MCF 10A (cell line): ENCODE data around the gene SMARCD3. TPM values are rescaled to one million over a fixed set of nuclear protein-coding genes. Genes with fewer than 3 reads are reported as not detected.
A peak's percentile ranks its signal among the peaks of the same experiment; 100 is the strongest.

Source experiments
- Bru-seq: library from RNA; stranded (reverse); fragments of 400-500 nt; gene quantifications from one replicate; lab custom pipeline; 2021; lab: Mats Ljungman, UMichigan
- BruChase-seq, 2 experiments: library from RNA; stranded (reverse); fragments of 400-500 nt; gene quantifications; one replicate each; lab custom pipeline; 2021; lab: Mats Ljungman, UMichigan
- BruUV-seq: library from RNA; stranded (reverse); fragments of 400-500 nt; replicated peaks from 2 replicates; lab custom pipeline; 2021; lab: Mats Ljungman, UMichigan
- CTCF ChIA-PET: fragments of 300-600 bp; sonication (Branson Sonifier 250); formaldehyde crosslinking; extraction: SDS; loops from one replicate; lab custom pipeline; 2021; ENCODE audit warnings: antibody characterized with exemption, inconsistent platforms; lab: Yijun Ruan, JAX
- POLR2A ChIA-PET: fragments of 300-600, 350-650 bp; sonication (Branson Sonifier 250); formaldehyde crosslinking; extraction: SDS; loops from one replicate; lab custom pipeline; 2020; ENCODE audit warnings: antibody characterized with exemption, inconsistent platforms; lab: Yijun Ruan, JAX
- DNase-seq: peaks from one replicate; pipeline ENCODE4 v3.0.0-alpha.2; 2018; ENCODE audit not compliant: unreplicated experiment
- H3K27ac Mint-ChIP-seq: one replicate; pipeline ENCODE4 v1.8.0; 2022; ENCODE audit warnings: mild to moderate bottlenecking, low read depth, mixed read lengths; ENCODE audit not compliant: unreplicated experiment
- H3K27me3 Mint-ChIP-seq: one replicate; pipeline ENCODE4 v1.8.0; 2022; ENCODE audit warnings: mixed read lengths; ENCODE audit not compliant: insufficient read depth, unreplicated experiment
- H3K36me3 Mint-ChIP-seq: one replicate; pipeline ENCODE4 v1.8.0; 2022; ENCODE audit warnings: mild to moderate bottlenecking, moderate library complexity, mixed read lengths; ENCODE audit not compliant: insufficient read depth, unreplicated experiment
- H3K4me1 Mint-ChIP-seq: one replicate; pipeline ENCODE4 v1.8.0; 2022; ENCODE audit warnings: mixed read lengths; ENCODE audit not compliant: insufficient read depth, unreplicated experiment
- H3K4me3 Mint-ChIP-seq: one replicate; pipeline ENCODE4 v1.8.0; 2022; ENCODE audit warnings: mild to moderate bottlenecking, moderate library complexity, mixed read lengths; ENCODE audit not compliant: unreplicated experiment
- H3K9me3 Mint-ChIP-seq: one replicate; pipeline ENCODE4 v1.8.0; 2022; ENCODE audit warnings: mixed read lengths; ENCODE audit not compliant: unreplicated experiment
- CTCF ChIP-seq: fragments of 200-600 bp; IDR thresholded peaks from one replicate; pipeline ENCODE4 v1.8.0; 2022; ENCODE audit warnings: antibody characterized with exemption, mild to moderate bottlenecking; ENCODE audit not compliant: unreplicated experiment
- intact Hi-C: fragments of 100-400 bp; cut with micrococcal nuclease; formaldehyde crosslinking; loops from 2 replicates; pipeline ENCODE4 v1.14.1; 2022
- long read RNA-seq: library from polyadenylated mRNA; stranded (forward); transcript quantifications from one replicate; pipeline ENCODE4 v2.0.0, GENCODE V29; 2022
- total RNA-seq: library from RNA; stranded (reverse); gene quantifications from 2 replicates; pipeline ENCODE4 v1.2.3, GENCODE V29; 2022

The SMARCD3 gene
- 3.8 and 5.3 TPM in 2 replicates for total RNA-seq
- Bru-seq, nascent RNA = percentile 27 among the genes with signal in this experiment
- percentile 25 among the genes with signal in this experiment for BruChase-seq, experiment 1, labeled RNA remaining after a 6-hour chase
- BruChase-seq, experiment 2, labeled RNA remaining after a 2-hour chase = percentile 29 among the genes with signal in this experiment
- long read RNA-seq, transcript SMARCD3-201 (13 exons, 1,993 nt) = major isoform, 5 of 12 reads
- long read RNA-seq, partial matches to known transcripts = 2 of 12 reads
- long read RNA-seq, other reads (novel, unspliced or antisense) = 1 of 12 reads

GRCh38 chr7:151248346-151249033, at the start of gene SMARCD3:
TSS of gene SMARCD3 (minus strand) at chr7:151248694. CDS start at chr7:151248562, 132 bp downstream.
- TF ChIP-seq CTCF = no peak
- DNase-seq = peak; percentile 43
- H3K36me3 Mint-ChIP-seq = no peaks in the 10 kb centered on the region
- peak within 1 kb of the TSS; percentile 90 for H3K4me3 Mint-ChIP-seq
- H3K4me1 Mint-ChIP-seq = peaks cover 42% of the 10 kb centered on the region
- intact Hi-C loops = no loop called here
- no peaks in the 10 kb centered on the region for H3K9me3 Mint-ChIP-seq
- POLR2A ChIA-PET = interaction anchor here (2.2 kb wide), 1 partner anchor 21 kb away, joined by 6 read pairs; the partner anchor contains the start of gene ABCF2
- CTCF ChIA-PET = interaction anchor here (0.5 to 1.8 kb wide), 2 partner anchors 53 to 56 kb away, joined by 3 to 10 read pairs; no protein-coding TSS in a partner anchor
- no peaks in the 10 kb centered on the region for H3K27me3 Mint-ChIP-seq
- peak within 1 kb of the TSS; percentile 88 for H3K27ac Mint-ChIP-seq
- BruUV-seq = no TSS peak

GRCh38 chr7:151296202-151296992, 47.9 kb upstream of the SMARCD3 start:
- Mint-ChIP-seq H3K9me3 (no peaks in the 10 kb centered on the region), H3K4me1 (no peaks in the 10 kb centered on the region), H3K36me3 (no peaks in the 10 kb centered on the region), H3K27me3 (peaks cover 29% of the 10 kb centered on the region), H3K4me3 (no peak overlapping the region), H3K27ac (no peak overlapping the region)
- no peak for TF ChIP-seq CTCF
- no peak for DNase-seq
- intact Hi-C loops = no loop called here
- CTCF ChIA-PET = interaction anchor here (0.7 to 2.1 kb wide), 5 partner anchors 18 to 124 kb away, joined by 3 to 6 read pairs (median 3); no protein-coding TSS in a partner anchor
- BruUV-seq = no TSS peak
- POLR2A ChIA-PET = interaction anchor here (0.8 kb wide), 1 partner anchor 9 kb away, joined by 3 read pairs; no protein-coding TSS in a partner anchor

- Mint-ChIP-seq H3K36me3 (no peaks in the 10 kb centered on the region), H3K4me1 (no peaks in the 10 kb centered on the region), H3K9me3 (no peaks in the 10 kb centered on the region), H3K4me3 (no peak overlapping the region), H3K27ac (no peak overlapping the region), H3K27me3 (peaks cover 29% of the 10 kb centered on the region)
- no peak for TF ChIP-seq CTCF
- no peak for DNase-seq
- ChIA-PET CTCF (interaction anchor here (0.9 kb wide), 1 partner anchor 11 kb away, joined by 3 read pairs; no protein-coding TSS in a partner anchor), POLR2A (interaction anchor here (0.6 kb wide), 1 partner anchor 883 kb away, joined by 3 read pairs; no protein-coding TSS in a partner anchor)
- BruUV-seq = no TSS peak
- intact Hi-C loops = no loop called here
These were observed 44.4 kb upstream of the SMARCD3 start for GRCh38 chr7:151292850-151293249.
